ENCODE results near the gene BLOC1S5. TPM values are rescaled to one million over a fixed set of nuclear protein-coding genes. Genes with fewer than 3 reads are reported as not detected.
A peak's percentile ranks its signal among the peaks of the same experiment; 100 is the strongest.

BLOC1S5 gene
- total and polyA plus RNA-seq, 2 experiments from 2014 or later, result 10.2 to 10.8 TPM

GRCh38 chr6:8069631-8070284 is 5.6 kb upstream of the BLOC1S5 start:
- H3K9me3 ChIP-seq (ENCODE audit: low read depth), result no peaks in the 10 kb centered on the region
- H3K4me3 ChIP-seq, result no peak overlapping the region
- H3K27me3 ChIP-seq, result no peaks in the 10 kb centered on the region
- H3K36me3 ChIP-seq, result no peaks in the 10 kb centered on the region
- H3K27ac ChIP-seq, result no peak overlapping the region
- H3K4me1 ChIP-seq (ENCODE audit: low read depth), result no peaks in the 10 kb centered on the region
- TF ChIP-seq CTCF (IDR thresholded peaks at IDR 0.05; ENCODE audit: low read depth, low read length), result no peak
- DNase-seq (ENCODE audit: low read depth in 1 of 2, low spot score in 1 of 2), result no peak

- no peak for DNase-seq (ENCODE audit: low read depth in 1 of 2, low spot score in 1 of 2)
- Histone ChIP-seq H3K27ac (no peak overlapping the region), H3K36me3 (no peaks in the 10 kb centered on the region), H3K4me1 (ENCODE audit: low read depth) (no peaks in the 10 kb centered on the region), H3K27me3 (no peaks in the 10 kb centered on the region), H3K4me3 (no peak overlapping the region), H3K9me3 (ENCODE audit: low read depth) (no peaks in the 10 kb centered on the region)
- no peak for TF ChIP-seq CTCF (IDR thresholded peaks at IDR 0.05; ENCODE audit: low read depth, low read length)
Measured at GRCh38 chr6:8069151-8069550, 5.0 kb upstream of the BLOC1S5 start.

- H3K4me1 ChIP-seq (ENCODE audit: low read depth), result no peaks in the 10 kb centered on the region
- no peak for DNase-seq (ENCODE audit: low read depth in 1 of 2, low spot score in 1 of 2)
Measured at GRCh38 chr6:8066108-8066507, 1.9 kb upstream of the BLOC1S5 start.

GRCh38 chr6:8065519-8065911 is 1.3 kb upstream of the BLOC1S5 start:
- no peaks in the 10 kb centered on the region for H3K27me3 ChIP-seq

More at GRCh38 chr6:8066108-8066507, 1.9 kb upstream of the BLOC1S5 start:
- Histone ChIP-seq H3K9me3 (ENCODE audit: low read depth) (no peaks in the 10 kb centered on the region), H3K36me3 (peaks cover 6% of the 10 kb centered on the region), H3K27ac (no peak overlapping the region), H3K27me3 (no peaks in the 10 kb centered on the region), H3K4me3 (no peak overlapping the region)
- no peak for TF ChIP-seq CTCF (IDR thresholded peaks at IDR 0.05; ENCODE audit: low read depth, low read length)

GRCh38 chr6:8064638-8065518 is 689 bp upstream of the BLOC1S5 start:
- Histone ChIP-seq H3K4me1 (ENCODE audit: low read depth) (no peaks in the 10 kb centered on the region), H3K27me3 (no peaks in the 10 kb centered on the region), H3K4me3 (no peak overlapping the region), H3K9me3 (ENCODE audit: low read depth) (no peaks in the 10 kb centered on the region), H3K36me3 (peaks cover 6% of the 10 kb centered on the region), H3K27ac (peak overlapping the region; percentile 76)
- TF ChIP-seq CTCF (IDR thresholded peaks at IDR 0.05; ENCODE audit: low read depth, low read length), result no peak
- no peak for DNase-seq (ENCODE audit: low read depth in 1 of 2, low spot score in 1 of 2)

More at GRCh38 chr6:8065519-8065911, 1.3 kb upstream of the BLOC1S5 start:
- Histone ChIP-seq H3K27ac (no peak overlapping the region), H3K9me3 (ENCODE audit: low read depth) (no peaks in the 10 kb centered on the region), H3K36me3 (peaks cover 6% of the 10 kb centered on the region), H3K4me3 (no peak overlapping the region), H3K4me1 (ENCODE audit: low read depth) (no peaks in the 10 kb centered on the region)
- DNase-seq (ENCODE audit: low read depth in 1 of 2, low spot score in 1 of 2), result no peak
- TF ChIP-seq CTCF (IDR thresholded peaks at IDR 0.05; ENCODE audit: low read depth, low read length), result no peak
